Glutamatergic neuron (in vitro differentiated cells): ENCODE results near the gene VIM. TPM values are rescaled to one million over a fixed set of nuclear protein-coding genes. Genes with fewer than 3 reads are reported as not detected.

Source experiments
- DNase-seq: peaks from one replicate; pipeline ENCODE4 v3.0.0; 2022
- H3K27ac Mint-ChIP-seq: one replicate; pipeline ENCODE4 v1.8.0; 2020; ENCODE audit warnings: mild to moderate bottlenecking, mixed read lengths, inconsistent platforms; ENCODE audit not compliant: unreplicated experiment
- H3K27me3 Mint-ChIP-seq: one replicate; pipeline ENCODE4 v1.8.0; 2020; ENCODE audit warnings: mild to moderate bottlenecking, moderate library complexity, mixed read lengths, inconsistent platforms; ENCODE audit not compliant: unreplicated experiment
- H3K36me3 Mint-ChIP-seq: one replicate; pipeline ENCODE4 v1.8.0; 2020; ENCODE audit warnings: mild to moderate bottlenecking, mixed read lengths, inconsistent platforms; ENCODE audit not compliant: unreplicated experiment
- H3K4me1 Mint-ChIP-seq: one replicate; pipeline ENCODE4 v1.8.0; 2020; ENCODE audit warnings: mild to moderate bottlenecking, low read depth, mixed read lengths, inconsistent platforms; ENCODE audit not compliant: unreplicated experiment
- H3K4me3 Mint-ChIP-seq: one replicate; pipeline ENCODE4 v1.8.0; 2020; ENCODE audit warnings: mild to moderate bottlenecking, mixed read lengths, inconsistent platforms; ENCODE audit not compliant: unreplicated experiment
- H3K9me3 Mint-ChIP-seq: one replicate; pipeline ENCODE4 v1.8.0; 2020; ENCODE audit warnings: mild to moderate bottlenecking, moderate library complexity, mixed read lengths, inconsistent platforms; ENCODE audit not compliant: unreplicated experiment
- CTCF ChIP-seq: fragments of 200-600 bp; sonication (generic); IDR thresholded peaks from one replicate; pipeline ENCODE4 v1.5.0; 2021; ENCODE audit not compliant: partially characterized antibody, unreplicated experiment
- total RNA-seq: library from RNA; stranded (reverse); fragmentation: NEBNext Ultra II Directional; extraction: Animal tissue kit (Norgen Biotek cat#: 25700); gene quantifications from one replicate; pipeline ENCODE4 v1.2.1, GENCODE V29; 2021; ENCODE audit not compliant: unreplicated experiment

The VIM gene
- total RNA-seq, 1 donor from 2014 or later, result 106 TPM

GRCh38 chr10:17233286-17233991 lies 5.4 kb downstream of the VIM start:
- no peak for TF ChIP-seq CTCF
- Mint-ChIP-seq H3K27me3 (peaks cover 9% of the 10 kb centered on the region), H3K36me3 (no peaks in the 10 kb centered on the region), H3K9me3 (peaks cover under 1% of the 10 kb centered on the region), H3K4me1 (no peaks in the 10 kb centered on the region), H3K4me3 (no peak overlapping the region), H3K27ac (no peak overlapping the region)
- no peak for DNase-seq

GRCh38 chr10:17234431-17234945 lies 6.4 kb downstream of the VIM start:
- Mint-ChIP-seq H3K27ac (no peak overlapping the region), H3K27me3 (peaks cover 5% of the 10 kb centered on the region), H3K36me3 (no peaks in the 10 kb centered on the region), H3K4me3 (no peak overlapping the region), H3K4me1 (no peaks in the 10 kb centered on the region), H3K9me3 (no peaks in the 10 kb centered on the region)
- no peak for DNase-seq
- TF ChIP-seq CTCF, result no peak

GRCh38 chr10:17235136-17235535 lies 7.1 kb downstream of the VIM start:
- no peak overlapping the region for H3K27ac Mint-ChIP-seq
- no peaks in the 10 kb centered on the region for H3K4me1 Mint-ChIP-seq
- no peaks in the 10 kb centered on the region for H3K36me3 Mint-ChIP-seq
- no peak for TF ChIP-seq CTCF
- no peak overlapping the region for H3K4me3 Mint-ChIP-seq
- DNase-seq, result no peak
- H3K9me3 Mint-ChIP-seq, result no peaks in the 10 kb centered on the region
- peaks cover 2% of the 10 kb centered on the region for H3K27me3 Mint-ChIP-seq

- Mint-ChIP-seq H3K36me3 (no peaks in the 10 kb centered on the region), H3K27ac (no peak overlapping the region), H3K9me3 (no peaks in the 10 kb centered on the region), H3K4me3 (no peak overlapping the region), H3K4me1 (no peaks in the 10 kb centered on the region), H3K27me3 (no peaks in the 10 kb centered on the region)
- no peak for TF ChIP-seq CTCF
- no peak for DNase-seq
Observed at GRCh38 chr10:17236468-17237148, 8.6 kb downstream of the VIM start.

GRCh38 chr10:17237149-17237527 lies 9.1 kb downstream of the VIM start:
- H3K27ac Mint-ChIP-seq, result no peak overlapping the region
- DNase-seq, result no peak

More at GRCh38 chr10:17237149-17237527, 9.1 kb downstream of the VIM start:
- Mint-ChIP-seq H3K9me3 (no peaks in the 10 kb centered on the region), H3K4me3 (no peak overlapping the region), H3K4me1 (no peaks in the 10 kb centered on the region), H3K36me3 (no peaks in the 10 kb centered on the region), H3K27me3 (no peaks in the 10 kb centered on the region)
- TF ChIP-seq CTCF, result no peak
